Natural killer cell (primary cell): ENCODE data around the gene MACROD2. TPM values are rescaled to one million over a fixed set of nuclear protein-coding genes. Genes with fewer than 3 reads are reported as not detected.

ENCODE experiments used
- ATAC-seq, 3 donors: fragments of 150-1000 bp in 2 of 3; fragments of 200-7000 bp in 1 of 3; cut with Tn5 transposase; 1 replicate in 1 of 3; 2 replicates in 2 of 3; pipeline ENCODE4 v1.10.0; 2021; ENCODE audit warnings: mild to moderate bottlenecking in 2 of 3, moderate library complexity in 2 of 3
- DNase-seq, 2 donors: peaks; one replicate each; pipeline versions ENCODE4 v3.0.0 to v3.0.0-alpha.2; 2013 to 2021; ENCODE audit warnings: mixed read lengths in 1 of 2
- H3K27ac ChIP-seq: one replicate; pipeline ENCODE4 v1.5.1; 2013; ENCODE audit warnings: mild to moderate bottlenecking, low read length
- H3K27me3 ChIP-seq: one replicate; pipeline ENCODE4 v1.6.1; 2013; ENCODE audit warnings: low read length; ENCODE audit not compliant: control insufficient read depth, insufficient read depth
- H3K36me3 ChIP-seq: one replicate; pipeline ENCODE4 v1.6.1; 2013; ENCODE audit warnings: low read length; ENCODE audit not compliant: control insufficient read depth, insufficient read depth
- H3K4me1 ChIP-seq: one replicate; pipeline ENCODE4 v1.6.1; 2013; ENCODE audit warnings: low read length; ENCODE audit not compliant: control insufficient read depth, insufficient read depth
- H3K4me3 ChIP-seq: one replicate; pipeline ENCODE4 v1.5.1; 2013; ENCODE audit warnings: low read length
- H3K9me3 ChIP-seq: one replicate; pipeline ENCODE4 v1.6.1; 2013; ENCODE audit warnings: low read length; ENCODE audit not compliant: control insufficient read depth, insufficient read depth
- H3K27ac Mint-ChIP-seq, 2 donors: one replicate each; pipeline ENCODE4 v1.8.0; 2022; ENCODE audit warnings: mild to moderate bottlenecking in 2 of 2, mixed read lengths in 2 of 2, moderate library complexity in 1 of 2
- H3K27me3 Mint-ChIP-seq, 2 donors: one replicate each; pipeline ENCODE4 v1.8.0; 2022; ENCODE audit warnings: low read depth in 2 of 2, mixed read lengths in 2 of 2
- H3K36me3 Mint-ChIP-seq: one replicate; pipeline ENCODE4 v1.8.0; 2022; ENCODE audit warnings: mixed read lengths
- H3K4me1 Mint-ChIP-seq, 2 donors: one replicate each; pipeline ENCODE4 v1.8.0; 2022; ENCODE audit warnings: mixed read lengths in 2 of 2
- H3K4me3 Mint-ChIP-seq: one replicate; pipeline ENCODE4 v1.8.0; 2022; ENCODE audit warnings: mild to moderate bottlenecking, moderate library complexity, mixed read lengths
- H3K9me3 Mint-ChIP-seq, 2 donors: one replicate each; pipeline ENCODE4 v1.8.0; 2022; ENCODE audit warnings: mixed read lengths in 2 of 2
- CTCF ChIP-seq: fragments of 200-600 bp; IDR thresholded peaks from one replicate; pipeline ENCODE4 v1.8.0; 2022; ENCODE audit warnings: antibody characterized with exemption
- WGBS: methylation state at CpG from one replicate; pipeline ENCODE4 v1.1.7; 2013; ENCODE audit warnings: missing lambda C conversion rate; ENCODE audit not compliant: insufficient coverage; 5-methylcytosine and 5-hydroxymethylcytosine counted together
- intact Hi-C: fragments of 100-400 bp; cut with micrococcal nuclease; formaldehyde crosslinking; loops from one replicate; pipeline ENCODE4 v1.14.2; 2022
- total RNA-seq, 4 donors: library from RNA; stranded (reverse); fragments of 120-200 nt in 1 of 4; gene quantifications; one replicate each; pipeline versions ENCODE4 v1.2.3 to v1.2.4, GENCODE V29; 2013 to 2022

MACROD2 gene
- total RNA-seq, 3 donors from 2014 or later (not counting 1 experiment from before 2014, with no cell fraction given): 0.19 to 0.88 TPM; not detected in 1

GRCh38 chr20:15239542-15240206 lies 1244.4 kb downstream of the MACROD2 start:
- Histone ChIP-seq H3K4me3 (no peak overlapping the region), H3K4me1 (no peaks in the 10 kb centered on the region), H3K27me3 (no peaks in the 10 kb centered on the region), H3K27ac (no peak overlapping the region), H3K36me3 (no peaks in the 10 kb centered on the region), H3K9me3 (no peaks in the 10 kb centered on the region)
- Mint-ChIP-seq H3K36me3 (no peaks in the 10 kb centered on the region), H3K27me3 (no peaks in the 10 kb centered on the region), H3K27ac (no peak overlapping the region), H3K4me1 (no peaks in the 10 kb centered on the region), H3K9me3 (peaks cover 6 to 8% of the 10 kb centered on the region in 2 donors), H3K4me3 (no peak overlapping the region)
- WGBS: 90% methylated on average over 3 of the region's 3 CpGs
- TF ChIP-seq CTCF: no peak
- intact Hi-C loops: loop anchor here (10.0 kb wide), 1 partner anchor 65 kb away; no protein-coding TSS in a partner anchor
- DNase-seq: no peak
- no peak for ATAC-seq

- Histone ChIP-seq H3K36me3 (no peaks in the 10 kb centered on the region), H3K9me3 (no peaks in the 10 kb centered on the region), H3K4me3 (no peak overlapping the region), H3K27me3 (no peaks in the 10 kb centered on the region), H3K4me1 (no peaks in the 10 kb centered on the region), H3K27ac (no peak overlapping the region)
- no peak for TF ChIP-seq CTCF
- ATAC-seq: no peak
- Mint-ChIP-seq H3K9me3 (peaks cover 5 to 8% of the 10 kb centered on the region in 2 donors), H3K27ac (no peak overlapping the region), H3K4me1 (no peaks in the 10 kb centered on the region), H3K36me3 (no peaks in the 10 kb centered on the region), H3K4me3 (no peak overlapping the region), H3K27me3 (no peaks in the 10 kb centered on the region)
- intact Hi-C loops: loop anchor here (10.0 kb wide), 1 partner anchor 64 kb away; no protein-coding TSS in a partner anchor
- DNase-seq: no peak
- WGBS: no CpG with 5 or more reads among the region's 1 CpG
Measured at GRCh38 chr20:15240801-15241200, 1245.5 kb downstream of the MACROD2 start.

DNA sequence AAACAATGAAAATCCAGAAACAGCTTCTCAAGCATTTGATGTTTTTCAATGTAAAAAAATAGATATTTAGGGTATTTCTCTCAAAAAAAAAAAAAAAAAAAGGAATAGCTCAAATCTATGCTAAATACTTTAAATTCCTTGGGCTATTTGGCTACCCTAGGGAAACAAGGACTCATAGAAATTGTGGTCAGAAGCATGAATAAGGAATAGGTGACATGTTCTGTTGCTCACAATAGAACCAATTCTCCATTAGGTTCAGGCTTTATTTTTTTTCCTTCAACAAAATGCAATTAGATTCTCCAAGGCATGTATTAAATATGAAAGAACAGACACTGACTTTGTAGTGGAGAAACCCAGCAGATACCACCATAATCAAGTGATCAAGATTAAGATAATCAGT lies 1246.4 kb downstream of the MACROD2 start:
- Histone ChIP-seq H3K27ac (no peak overlapping the region), H3K4me1 (no peaks in the 10 kb centered on the region), H3K27me3 (no peaks in the 10 kb centered on the region), H3K4me3 (no peak overlapping the region), H3K36me3 (no peaks in the 10 kb centered on the region), H3K9me3 (no peaks in the 10 kb centered on the region)
- H3K27ac Mint-ChIP-seq: no peak overlapping the region
- no peaks in the 10 kb centered on the region for H3K27me3 Mint-ChIP-seq
- H3K4me1 Mint-ChIP-seq: no peaks in the 10 kb centered on the region
- no peaks in the 10 kb centered on the region for H3K36me3 Mint-ChIP-seq
- no peak for ATAC-seq
- intact Hi-C loops: loop anchor here (10.0 kb wide), 1 partner anchor 63 kb away; no protein-coding TSS in a partner anchor
- peaks cover 2 to 8% of the 10 kb centered on the region in 2 donors for H3K9me3 Mint-ChIP-seq
- no peak for TF ChIP-seq CTCF
- H3K4me3 Mint-ChIP-seq: no peak overlapping the region
- DNase-seq: no peak

DNA sequence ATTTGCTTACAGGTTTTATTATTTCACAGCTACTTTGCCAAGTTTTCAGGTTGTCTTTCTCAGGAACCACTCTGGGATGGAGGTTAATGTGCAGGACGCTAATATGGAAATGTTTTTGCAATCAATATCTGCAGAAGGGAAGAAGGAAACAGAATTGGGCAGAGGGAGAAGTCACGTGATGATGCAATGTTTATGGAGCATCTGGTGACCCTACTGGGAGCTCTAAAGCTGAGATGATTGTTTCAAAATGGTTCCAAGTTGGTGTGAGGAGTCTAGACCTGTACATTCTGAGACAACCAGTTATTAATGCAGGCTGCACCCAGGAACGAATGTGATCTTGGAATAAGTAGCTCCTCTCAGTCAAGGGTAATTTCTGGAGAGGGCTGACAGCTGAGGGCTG lies 1247.5 kb downstream of the MACROD2 start:
- Mint-ChIP-seq H3K27me3 (no peaks in the 10 kb centered on the region), H3K27ac (no peak overlapping the region)
- 60% methylated on average over 3 of the region's 3 CpGs for WGBS

More for the DNA sequence above, 1247.5 kb downstream of the MACROD2 start:
- DNase-seq (no peak), ATAC-seq (no peak)
- no peaks in the 10 kb centered on the region for H3K27me3 ChIP-seq
- H3K36me3 Mint-ChIP-seq: no peaks in the 10 kb centered on the region
- H3K9me3 Mint-ChIP-seq: peaks cover 0 to 7% of the 10 kb centered on the region in 2 donors
- no peaks in the 10 kb centered on the region for H3K4me1 Mint-ChIP-seq
- no peak for TF ChIP-seq CTCF
- H3K4me1 ChIP-seq: no peaks in the 10 kb centered on the region
- no peaks in the 10 kb centered on the region for H3K36me3 ChIP-seq
- no peak overlapping the region for H3K27ac ChIP-seq
- no peak overlapping the region for H3K4me3 Mint-ChIP-seq
- no peak overlapping the region for H3K4me3 ChIP-seq
- intact Hi-C loops: loop anchor here (10.0 kb wide), 1 partner anchor 62 kb away; no protein-coding TSS in a partner anchor
- no peaks in the 10 kb centered on the region for H3K9me3 ChIP-seq
